ENCODE measurements around the gene THOC5. TPM values are rescaled to one million over a fixed set of nuclear protein-coding genes. Genes with fewer than 3 reads are reported as not detected.
"Not testable (repeated sequence)": the region's sequence is repeated elsewhere in the genome, so short reads cannot be mapped to it uniquely, and the experiment has no call there.

The THOC5 gene
- total and polyA plus RNA-seq, 8 donors = 32.7 to 44.2 (median 38.3) TPM

GRCh38 chr22:29569011-29569678 lies 15.6 kb upstream of the THOC5 start:
- DNase-seq (no peak), ATAC-seq (no peak)
- Histone ChIP-seq H3K4me1 (no peaks in the 10 kb centered on the region), H3K36me3 (peaks cover 0 to 19% of the 10 kb centered on the region in 2 donors), H3K9me3 (no peaks in the 10 kb centered on the region), H3K27ac (no peak overlapping the region), H3K27me3 (no peaks in the 10 kb centered on the region), H3K4me3 (no peak overlapping the region)
- intact Hi-C loops (cut with DNase I) = no loop called here
- TF ChIP-seq, protein P1, sequence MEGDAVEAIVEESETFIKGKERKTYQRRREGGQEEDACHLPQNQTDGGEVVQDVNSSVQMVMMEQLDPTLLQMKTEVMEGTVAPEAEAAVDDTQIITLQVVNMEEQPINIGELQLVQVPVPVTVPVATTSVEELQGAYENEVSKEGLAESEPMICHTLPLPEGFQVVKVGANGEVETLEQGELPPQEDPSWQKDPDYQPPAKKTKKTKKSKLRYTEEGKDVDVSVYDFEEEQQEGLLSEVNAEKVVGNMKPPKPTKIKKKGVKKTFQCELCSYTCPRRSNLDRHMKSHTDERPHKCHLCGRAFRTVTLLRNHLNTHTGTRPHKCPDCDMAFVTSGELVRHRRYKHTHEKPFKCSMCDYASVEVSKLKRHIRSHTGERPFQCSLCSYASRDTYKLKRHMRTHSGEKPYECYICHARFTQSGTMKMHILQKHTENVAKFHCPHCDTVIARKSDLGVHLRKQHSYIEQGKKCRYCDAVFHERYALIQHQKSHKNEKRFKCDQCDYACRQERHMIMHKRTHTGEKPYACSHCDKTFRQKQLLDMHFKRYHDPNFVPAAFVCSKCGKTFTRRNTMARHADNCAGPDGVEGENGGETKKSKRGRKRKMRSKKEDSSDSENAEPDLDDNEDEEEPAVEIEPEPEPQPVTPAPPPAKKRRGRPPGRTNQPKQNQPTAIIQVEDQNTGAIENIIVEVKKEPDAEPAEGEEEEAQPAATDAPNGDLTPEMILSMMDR (IDR thresholded peaks at IDR 0.05) = no peak

DNA sequence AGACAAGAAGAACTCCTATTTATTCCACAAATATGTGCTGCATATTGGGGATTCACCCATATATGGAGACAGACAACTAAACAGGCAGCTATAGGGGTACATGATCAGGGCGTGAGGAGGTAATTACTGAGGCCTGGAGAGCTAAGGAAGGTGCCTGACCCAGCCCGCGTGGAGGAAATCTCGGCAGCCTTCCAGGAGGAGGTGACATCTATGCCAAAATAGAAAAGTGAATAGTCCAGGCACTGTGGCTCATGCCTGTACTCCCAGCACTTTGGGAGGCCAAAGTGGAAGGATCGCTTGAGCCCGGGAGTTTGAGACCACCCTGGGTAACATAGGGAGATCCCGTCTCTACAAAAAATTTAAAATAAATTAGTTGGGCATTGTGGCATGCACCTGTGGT lies 13.8 kb upstream of the THOC5 start:
- intact Hi-C loops (cut with DNase I) = no loop called here
- H3K4me1 ChIP-seq = no peaks in the 10 kb centered on the region
- ATAC-seq = no peak
- no peak overlapping the region for H3K27ac ChIP-seq
- H3K27me3 ChIP-seq = no peaks in the 10 kb centered on the region
- H3K36me3 ChIP-seq = peaks cover 0 to 19% of the 10 kb centered on the region in 2 donors
- H3K4me3 ChIP-seq = no peak overlapping the region
- H3K9me3 ChIP-seq = no peaks in the 10 kb centered on the region
- DNase-seq = no peak
- TF ChIP-seq, protein P1 (IDR thresholded peaks at IDR 0.05) = no peak

DNA sequence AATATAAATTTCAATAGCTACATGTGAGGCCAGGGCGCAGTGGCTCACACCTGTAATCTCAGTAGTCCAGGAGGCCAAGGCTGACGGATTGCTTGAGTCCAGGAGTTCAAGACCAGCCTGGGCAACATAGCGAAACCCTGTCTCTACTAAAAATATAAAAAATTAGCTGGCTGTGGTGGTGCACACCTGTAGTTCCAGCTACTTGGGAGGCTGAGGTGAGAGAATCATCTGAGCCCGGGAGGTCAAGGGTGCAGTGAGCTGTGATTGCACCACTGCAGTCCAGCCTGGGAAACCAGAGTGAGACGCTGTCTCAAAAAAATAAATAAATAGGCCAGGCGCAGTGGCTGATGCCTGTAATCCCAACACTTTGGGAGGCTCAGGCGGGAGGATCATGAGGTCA lies 13.0 kb upstream of the THOC5 start:
- H3K27ac ChIP-seq; H3K9me3 ChIP-seq; H3K4me1 ChIP-seq; H3K4me3 ChIP-seq; DNase-seq; H3K27me3 ChIP-seq; intact Hi-C loops (cut with DNase I); ATAC-seq: not testable (repeated sequence)
- H3K36me3 ChIP-seq = peaks cover 0 to 23% of the 10 kb centered on the region in 2 donors

DNA sequence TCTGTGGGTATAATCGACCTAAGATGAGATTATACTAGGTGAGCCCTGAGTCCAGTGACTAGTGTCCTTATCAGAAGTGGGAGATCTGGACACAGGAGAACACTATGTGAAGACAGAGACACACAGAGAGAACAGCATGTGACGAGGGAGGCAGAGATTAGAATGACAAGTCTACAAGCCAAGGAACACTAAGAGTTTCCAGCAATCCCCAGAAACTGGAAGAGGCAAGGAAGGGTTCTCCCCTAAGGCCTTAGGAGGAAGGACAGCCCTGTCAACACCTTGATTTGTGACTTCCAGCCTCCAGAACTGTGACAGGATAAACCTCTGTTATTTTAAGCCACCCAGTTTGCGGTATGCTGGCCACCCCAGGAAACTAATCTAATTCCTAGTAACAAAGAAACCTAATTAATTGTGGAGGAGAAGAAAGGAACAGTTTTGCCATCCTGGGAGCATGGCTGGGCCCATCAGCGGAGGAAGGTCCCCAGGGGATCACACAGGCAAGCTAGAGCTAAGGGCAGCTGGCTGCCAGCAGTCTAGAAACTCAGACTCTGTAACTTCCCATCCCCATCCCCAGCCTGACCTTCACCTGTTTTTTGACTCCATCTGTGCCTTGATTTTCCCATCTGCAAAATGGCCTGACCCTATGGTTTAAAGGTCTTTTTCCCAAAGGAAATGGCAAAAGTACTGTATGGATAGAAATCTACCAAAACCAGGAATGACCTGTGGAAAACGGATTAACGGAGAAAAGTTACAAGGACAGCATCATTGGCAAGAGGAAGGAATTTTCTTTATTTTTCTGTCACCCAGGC lies 10.3 kb upstream of the THOC5 start:
- ATAC-seq (no peak), DNase-seq (no peak)
- TF ChIP-seq, protein P1 (IDR thresholded peaks at IDR 0.05) = no peak
- Histone ChIP-seq H3K27me3 (no peaks in the 10 kb centered on the region), H3K36me3 (peaks cover 0 to 28% of the 10 kb centered on the region in 2 donors), H3K4me3 (no peak overlapping the region), H3K9me3 (no peaks in the 10 kb centered on the region), H3K27ac (no peak overlapping the region), H3K4me1 (no peaks in the 10 kb centered on the region)
- intact Hi-C loops (cut with DNase I) = no loop called here

- DNase-seq (no peak), ATAC-seq (no peak)
- Histone ChIP-seq H3K4me3 (no peak overlapping the region), H3K4me1 (no peaks in the 10 kb centered on the region), H3K27me3 (no peaks in the 10 kb centered on the region), H3K36me3 (peaks cover 0 to 53% of the 10 kb centered on the region in 2 donors), H3K27ac (no peak overlapping the region), H3K9me3 (no peaks in the 10 kb centered on the region)
- TF ChIP-seq, protein P1 (IDR thresholded peaks at IDR 0.05) = no peak
- intact Hi-C loops (cut with DNase I) = no loop called here
Measured at GRCh38 chr22:29559853-29560252, 6.3 kb upstream of the THOC5 start.

Data from left lung (tissue), 10 donors.